ENCODE data around the gene CACNA2D3. TPM values are rescaled to one million over a fixed set of nuclear protein-coding genes. Genes with fewer than 3 reads are reported as not detected.
A peak's percentile ranks its signal among the peaks of the same experiment; 100 is the strongest.

The CACNA2D3 gene
- total and polyA plus RNA-seq, 3 experiments from 2014 or later = not detected

- Mint-ChIP-seq H3K4me3 (no peak overlapping the region), H3K27me3 (peaks cover 0 to 2% of the 10 kb centered on the region in 2 donors)
- no peak overlapping the region for H3K27ac ChIP-seq (ENCODE audit: low read depth, low read length)
These were observed 270.8 kb downstream of the CACNA2D3 start for GRCh38 chr3:54393150-54393549.

GRCh38 chr3:54408328-54408727, 286.0 kb downstream of the CACNA2D3 start:
- Histone ChIP-seq H3K4me3 (ENCODE audit: low read length) (no peak overlapping the region), H3K27me3 (ENCODE audit: insufficient read depth, low read length, poor library complexity, severe bottlenecking) (no peaks in the 10 kb centered on the region), H3K4me1 (ENCODE audit: insufficient read depth, low read length) (no peaks in the 10 kb centered on the region), H3K36me3 (ENCODE audit: insufficient read depth, low read length) (no peaks in the 10 kb centered on the region), H3K9me3 (ENCODE audit: low read length) (no peaks in the 10 kb centered on the region), H3K27ac (ENCODE audit: low read depth, low read length) (no peak overlapping the region)
- H3K4me3 Mint-ChIP-seq = no peak overlapping the region
- peaks cover 0 to 5% (median 2%) of the 10 kb centered on the region in 5 donors for H3K9me3 Mint-ChIP-seq
- no peak overlapping the region for H3K27ac Mint-ChIP-seq
- POLR2A ChIA-PET = no interaction called here
- H3K27me3 Mint-ChIP-seq = no peaks in the 10 kb centered on the region
- DNase-seq = no peak
- CTCF ChIA-PET = no interaction called here
- no peaks in the 10 kb centered on the region for H3K36me3 Mint-ChIP-seq
- H3K4me1 Mint-ChIP-seq = no peaks in the 10 kb centered on the region

More at GRCh38 chr3:54393150-54393549, 270.8 kb downstream of the CACNA2D3 start:
- Histone ChIP-seq H3K27me3 (ENCODE audit: insufficient read depth, low read length, poor library complexity, severe bottlenecking) (no peaks in the 10 kb centered on the region), H3K4me3 (ENCODE audit: low read length) (no peak overlapping the region), H3K4me1 (ENCODE audit: insufficient read depth, low read length) (no peaks in the 10 kb centered on the region), H3K9me3 (ENCODE audit: low read length) (no peaks in the 10 kb centered on the region), H3K36me3 (ENCODE audit: insufficient read depth, low read length) (no peaks in the 10 kb centered on the region)
- Mint-ChIP-seq H3K36me3 (no peaks in the 10 kb centered on the region), H3K27ac (no peak overlapping the region), H3K9me3 (peaks cover 0 to 2% (median 0%) of the 10 kb centered on the region in 5 donors), H3K4me1 (no peaks in the 10 kb centered on the region)
- DNase-seq = no peak
- CTCF ChIA-PET = no interaction called here
- POLR2A ChIA-PET = no interaction called here

DNA sequence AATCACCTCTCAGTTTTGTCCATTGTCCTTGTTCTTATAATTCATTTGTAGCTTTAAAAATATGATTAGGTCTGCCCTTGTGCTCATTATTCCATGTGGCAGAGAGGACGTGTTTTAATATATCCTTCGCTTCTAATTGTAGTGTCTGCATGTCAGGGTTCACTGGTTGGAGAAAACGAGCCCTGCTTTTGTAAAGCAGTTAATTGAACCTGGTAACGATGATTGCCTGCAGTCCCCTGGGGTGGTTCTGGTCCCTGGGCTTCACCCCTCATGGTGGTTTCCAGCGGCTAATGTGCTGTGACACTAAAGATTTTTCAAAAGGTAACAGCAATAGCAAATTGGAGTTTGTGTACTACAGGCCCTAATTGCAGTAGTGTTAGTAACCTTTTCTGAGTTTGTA, 299.6 kb downstream of the CACNA2D3 start:
- ChIA-PET CTCF (no interaction called here), POLR2A (no interaction called here)
- Histone ChIP-seq H3K4me3 (ENCODE audit: low read length) (no peak overlapping the region), H3K27me3 (ENCODE audit: insufficient read depth, low read length, poor library complexity, severe bottlenecking) (no peaks in the 10 kb centered on the region), H3K9me3 (ENCODE audit: low read length) (no peaks in the 10 kb centered on the region), H3K27ac (ENCODE audit: low read depth, low read length) (no peak overlapping the region), H3K36me3 (ENCODE audit: insufficient read depth, low read length) (no peaks in the 10 kb centered on the region), H3K4me1 (ENCODE audit: insufficient read depth, low read length) (no peaks in the 10 kb centered on the region)
- Mint-ChIP-seq H3K27me3 (no peaks in the 10 kb centered on the region), H3K4me3 (no peak overlapping the region), H3K4me1 (no peaks in the 10 kb centered on the region), H3K27ac (no peak overlapping the region), H3K9me3 (peaks cover 0 to 4% (median 0%) of the 10 kb centered on the region in 5 donors), H3K36me3 (no peaks in the 10 kb centered on the region)
- no peak for DNase-seq

DNA sequence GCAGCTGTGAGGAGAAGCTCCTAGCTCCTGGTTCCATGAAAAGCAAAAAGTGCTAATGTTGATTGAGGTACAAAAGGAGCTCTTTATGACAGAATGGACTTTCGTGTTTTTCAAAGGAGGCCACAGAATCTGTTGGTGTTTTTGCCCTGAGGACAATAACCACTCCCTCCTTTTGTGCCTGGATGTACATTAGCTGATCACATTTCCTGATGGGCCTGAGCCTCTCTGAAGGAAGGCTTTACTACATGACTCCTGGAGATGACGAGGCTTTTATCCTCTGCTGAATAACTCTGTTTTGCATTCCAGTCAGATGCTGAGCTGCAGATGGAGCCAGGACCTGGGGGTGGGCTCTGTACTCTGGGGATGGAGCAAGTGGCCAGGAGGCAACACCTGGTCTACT, 301.9 kb downstream of the CACNA2D3 start:
- Histone ChIP-seq H3K27me3 (ENCODE audit: insufficient read depth, low read length, poor library complexity, severe bottlenecking) (no peaks in the 10 kb centered on the region), H3K4me3 (ENCODE audit: low read length) (no peak overlapping the region), H3K9me3 (ENCODE audit: low read length) (no peaks in the 10 kb centered on the region), H3K27ac (ENCODE audit: low read depth, low read length) (no peak overlapping the region), H3K4me1 (ENCODE audit: insufficient read depth, low read length) (no peaks in the 10 kb centered on the region), H3K36me3 (ENCODE audit: insufficient read depth, low read length) (no peaks in the 10 kb centered on the region)
- DNase-seq = no peak
- Mint-ChIP-seq H3K9me3 (peaks cover 0 to 4% (median 0%) of the 10 kb centered on the region in 5 donors), H3K36me3 (no peaks in the 10 kb centered on the region), H3K27ac (no peak overlapping the region), H3K27me3 (no peaks in the 10 kb centered on the region), H3K4me1 (no peaks in the 10 kb centered on the region), H3K4me3 (no peak overlapping the region)
- CTCF ChIA-PET = no interaction called here
- POLR2A ChIA-PET = no interaction called here

DNA sequence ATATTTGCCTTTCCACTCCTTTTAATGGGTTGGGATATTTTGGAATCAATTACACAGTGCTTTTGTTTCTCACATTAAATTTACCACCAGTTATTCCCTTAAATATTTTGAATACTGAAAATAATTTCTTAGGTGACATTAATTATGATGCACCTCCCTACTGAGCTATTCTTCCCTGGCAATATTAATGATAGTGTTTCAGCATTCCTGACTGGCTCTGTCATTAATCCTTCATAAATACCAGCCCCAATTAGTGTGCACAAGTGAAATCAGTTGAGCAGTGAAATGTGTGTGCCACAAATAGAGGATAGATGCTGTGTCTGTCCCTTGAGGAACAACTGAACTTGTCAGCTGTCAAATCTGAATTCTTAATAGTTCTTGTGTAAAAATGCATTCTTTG, 304.0 kb downstream of the CACNA2D3 start:
- Histone ChIP-seq H3K27ac (ENCODE audit: low read depth, low read length) (no peak overlapping the region), H3K4me1 (ENCODE audit: insufficient read depth, low read length) (no peaks in the 10 kb centered on the region), H3K27me3 (ENCODE audit: insufficient read depth, low read length, poor library complexity, severe bottlenecking) (no peaks in the 10 kb centered on the region), H3K4me3 (ENCODE audit: low read length) (no peak overlapping the region), H3K9me3 (ENCODE audit: low read length) (no peaks in the 10 kb centered on the region), H3K36me3 (ENCODE audit: insufficient read depth, low read length) (no peaks in the 10 kb centered on the region)
- DNase-seq = no peak
- Mint-ChIP-seq H3K27me3 (no peaks in the 10 kb centered on the region), H3K4me1 (no peaks in the 10 kb centered on the region), H3K27ac (no peak overlapping the region), H3K36me3 (no peaks in the 10 kb centered on the region), H3K9me3 (peaks cover 0 to 4% (median 0%) of the 10 kb centered on the region in 5 donors), H3K4me3 (no peak overlapping the region)
- CTCF ChIA-PET = no interaction called here
- POLR2A ChIA-PET = no interaction called here

DNA sequence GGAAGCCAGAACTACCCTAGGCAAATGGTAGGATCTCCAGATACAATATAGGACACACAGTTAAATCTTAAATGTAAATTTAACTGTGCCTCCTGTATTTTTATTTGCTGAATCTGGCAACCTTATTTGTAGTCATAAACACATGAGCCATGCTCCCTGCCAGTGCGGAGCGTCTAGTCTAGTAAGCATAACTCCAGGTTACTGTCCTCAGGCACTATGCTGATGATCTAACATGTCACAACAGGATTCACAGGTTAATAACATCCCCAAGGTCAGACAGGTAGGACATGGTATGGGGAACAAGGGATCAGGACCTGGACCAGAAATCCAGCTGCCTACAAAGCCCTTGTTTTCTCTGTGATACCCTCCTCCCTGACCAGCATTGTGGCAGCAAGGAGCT, 305.1 kb downstream of the CACNA2D3 start:
- ChIA-PET POLR2A (no interaction called here), CTCF (no interaction called here)
- Histone ChIP-seq H3K27ac (ENCODE audit: low read depth, low read length) (no peak overlapping the region), H3K36me3 (ENCODE audit: insufficient read depth, low read length) (no peaks in the 10 kb centered on the region), H3K27me3 (ENCODE audit: insufficient read depth, low read length, poor library complexity, severe bottlenecking) (no peaks in the 10 kb centered on the region), H3K9me3 (ENCODE audit: low read length) (no peaks in the 10 kb centered on the region), H3K4me3 (ENCODE audit: low read length) (no peak overlapping the region), H3K4me1 (ENCODE audit: insufficient read depth, low read length) (no peaks in the 10 kb centered on the region)
- H3K27ac Mint-ChIP-seq = no peak overlapping the region
- no peak for DNase-seq
- H3K4me1 Mint-ChIP-seq = no peaks in the 10 kb centered on the region
- H3K27me3 Mint-ChIP-seq = no peaks in the 10 kb centered on the region
- peaks cover 0 to 2% (median 0%) of the 10 kb centered on the region in 5 donors for H3K9me3 Mint-ChIP-seq
- no peaks in the 10 kb centered on the region for H3K36me3 Mint-ChIP-seq
- no peak overlapping the region for H3K4me3 Mint-ChIP-seq

- no peaks in the 10 kb centered on the region for H3K27me3 Mint-ChIP-seq
- no peaks in the 10 kb centered on the region for H3K36me3 Mint-ChIP-seq
- CTCF ChIA-PET = no interaction called here
- H3K4me3 Mint-ChIP-seq = no peak overlapping the region
- Histone ChIP-seq H3K4me3 (ENCODE audit: low read length) (no peak overlapping the region), H3K9me3 (ENCODE audit: low read length) (no peaks in the 10 kb centered on the region), H3K27ac (ENCODE audit: low read depth, low read length) (no peak overlapping the region), H3K36me3 (ENCODE audit: insufficient read depth, low read length) (no peaks in the 10 kb centered on the region), H3K4me1 (ENCODE audit: insufficient read depth, low read length) (no peaks in the 10 kb centered on the region), H3K27me3 (ENCODE audit: insufficient read depth, low read length, poor library complexity, severe bottlenecking) (no peaks in the 10 kb centered on the region)
- H3K4me1 Mint-ChIP-seq = no peaks in the 10 kb centered on the region
- POLR2A ChIA-PET = no interaction called here
- no peak overlapping the region for H3K27ac Mint-ChIP-seq
- peaks cover 0 to 2% (median 0%) of the 10 kb centered on the region in 5 donors for H3K9me3 Mint-ChIP-seq
- DNase-seq = peak in 1 of 5 donors; percentile 2
These were observed 305.9 kb downstream of the CACNA2D3 start for GRCh38 chr3:54427941-54428871.

- POLR2A ChIA-PET = no interaction called here
- H3K4me3 Mint-ChIP-seq = no peak overlapping the region
These were observed 310.6 kb downstream of the CACNA2D3 start for GRCh38 chr3:54432975-54433374.

More at GRCh38 chr3:54432975-54433374, 310.6 kb downstream of the CACNA2D3 start:
- no peaks in the 10 kb centered on the region for H3K27me3 ChIP-seq (ENCODE audit: insufficient read depth, low read length, poor library complexity, severe bottlenecking)
- CTCF ChIA-PET = no interaction called here
- H3K4me1 ChIP-seq (ENCODE audit: insufficient read depth, low read length) = no peaks in the 10 kb centered on the region
- Mint-ChIP-seq H3K4me1 (no peaks in the 10 kb centered on the region), H3K27me3 (no peaks in the 10 kb centered on the region), H3K27ac (no peak overlapping the region), H3K36me3 (no peaks in the 10 kb centered on the region), H3K9me3 (peaks cover 0 to 7% (median 2%) of the 10 kb centered on the region in 5 donors)
- no peak overlapping the region for H3K4me3 ChIP-seq (ENCODE audit: low read length)
- H3K9me3 ChIP-seq (ENCODE audit: low read length) = no peaks in the 10 kb centered on the region
- no peaks in the 10 kb centered on the region for H3K36me3 ChIP-seq (ENCODE audit: insufficient read depth, low read length)
- no peak for DNase-seq
- no peak overlapping the region for H3K27ac ChIP-seq (ENCODE audit: low read depth, low read length)

Measured in CD8-positive, alpha-beta memory T cell (primary cell).